Stimulated activated CD8-positive, alpha-beta memory T cell treated with anti-CD3 and anti-CD28 coated beads, Interleukin-4, amount 100 ng/mL, for 24 hours (primary cell): ENCODE measurements around the gene OR5B2.
"Not testable (repeated sequence)": the region's sequence is repeated elsewhere in the genome, so short reads cannot be mapped to it uniquely, and the experiment has no call there.

Source experiments
- DNase-seq: peaks from one replicate; pipeline ENCODE4 v3.0.0-alpha.2; 2020; ENCODE audit warnings: low read depth

OR5B2 gene

DNA sequence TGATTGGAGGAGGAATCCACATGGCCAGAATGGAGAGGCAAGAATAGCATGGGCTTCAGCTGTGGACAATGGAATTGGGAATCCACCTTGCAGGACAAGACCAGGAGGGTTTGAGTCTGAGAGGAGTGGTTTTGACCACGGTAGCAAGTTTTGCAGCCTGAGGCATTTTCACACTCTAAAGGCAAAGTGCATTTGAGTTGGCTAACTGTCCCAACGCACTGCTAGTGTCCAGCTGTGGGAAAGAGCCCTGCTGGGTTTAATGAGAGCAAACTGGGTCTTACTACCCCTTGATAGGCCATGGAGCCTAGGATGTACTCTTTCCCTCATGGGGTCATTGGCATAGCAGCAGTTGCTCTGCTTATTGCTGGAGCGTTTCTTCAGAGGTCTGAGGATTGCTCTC, at the start of gene OR5B2:
TSS of gene OR5B2 (minus strand) at position 101 of the 400 bp plus-strand sequence. CDS start 4,860 bp downstream, outside the sequence.
- DNase-seq = no peak

DNA sequence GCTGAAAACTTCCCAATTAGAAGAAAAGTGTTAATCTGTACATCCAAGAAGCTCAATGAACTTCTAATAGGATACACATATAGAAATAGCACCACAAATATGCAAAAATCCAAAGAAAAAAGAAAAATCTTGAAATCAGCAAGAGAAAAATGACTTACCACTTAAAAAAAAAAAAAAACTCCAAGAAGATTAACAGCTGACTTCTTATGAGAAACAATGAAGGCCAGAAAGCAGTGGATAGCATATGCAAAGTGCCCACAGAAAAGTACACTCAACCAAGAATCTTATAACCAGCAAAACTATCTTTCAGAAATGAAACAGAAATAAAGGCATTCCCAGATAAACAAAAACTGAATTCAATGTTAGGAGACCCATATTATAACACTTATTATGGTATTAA, 44.0 kb upstream of the OR5B2 start:
- no peak for DNase-seq

DNA sequence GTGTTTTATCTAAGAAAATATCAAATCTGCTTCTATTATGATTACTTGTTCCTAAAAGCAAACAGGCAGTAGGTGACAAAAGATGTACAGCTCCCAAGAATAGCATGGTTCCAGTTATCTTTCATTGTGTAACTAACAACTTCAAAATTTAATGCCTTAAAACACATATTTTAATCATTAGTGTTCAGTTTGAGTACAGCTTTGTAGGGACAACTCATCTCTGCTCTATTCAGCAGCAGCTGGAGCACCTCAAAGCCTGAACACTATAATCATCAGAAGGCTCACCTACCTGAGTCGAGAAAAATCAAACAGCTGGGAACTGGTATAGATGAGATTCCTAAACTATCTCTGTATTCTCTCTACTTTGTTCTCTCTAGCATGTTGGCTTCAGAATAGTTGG, 38.4 kb upstream of the OR5B2 start:
- DNase-seq = no peak

DNA sequence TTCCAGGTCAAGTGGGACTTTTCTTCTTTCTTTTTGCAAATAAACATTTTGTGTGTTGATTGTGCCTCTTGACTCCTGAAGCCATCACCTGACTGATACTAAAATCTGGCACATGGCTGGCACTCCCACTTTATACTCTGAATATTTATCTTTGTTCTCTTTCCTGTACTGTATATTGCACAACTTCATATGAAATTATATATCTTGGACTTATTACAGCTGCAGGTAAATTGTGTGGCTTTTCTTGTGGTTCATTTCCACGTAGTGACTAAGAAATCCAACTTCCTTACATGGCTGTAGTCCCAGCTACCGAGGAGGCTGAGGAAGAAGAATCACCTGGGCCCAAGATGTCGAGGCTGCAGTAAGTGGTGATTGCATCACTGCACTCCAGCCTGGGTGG, 37.8 kb upstream of the OR5B2 start:
- DNase-seq = no peak

DNA sequence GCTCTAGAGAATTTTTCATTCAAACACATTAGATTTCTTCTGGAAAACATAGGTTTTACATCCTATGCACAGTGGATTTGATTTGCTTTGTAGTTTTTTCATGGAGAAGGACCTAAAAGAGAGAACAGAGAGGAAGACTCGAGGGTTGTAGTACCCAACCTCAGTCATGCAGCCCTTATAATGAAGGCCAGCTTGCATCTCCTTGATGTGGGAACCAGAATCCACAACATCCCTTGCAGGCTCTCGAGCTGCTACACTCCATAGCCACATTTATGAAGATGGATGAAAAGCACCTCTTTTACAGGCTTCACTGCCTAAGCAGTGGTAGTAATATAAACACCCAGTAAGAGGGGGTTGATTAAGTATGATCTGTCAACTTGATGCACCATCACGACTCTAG, 23.7 kb upstream of the OR5B2 start:
- DNase-seq = no peak

DNA sequence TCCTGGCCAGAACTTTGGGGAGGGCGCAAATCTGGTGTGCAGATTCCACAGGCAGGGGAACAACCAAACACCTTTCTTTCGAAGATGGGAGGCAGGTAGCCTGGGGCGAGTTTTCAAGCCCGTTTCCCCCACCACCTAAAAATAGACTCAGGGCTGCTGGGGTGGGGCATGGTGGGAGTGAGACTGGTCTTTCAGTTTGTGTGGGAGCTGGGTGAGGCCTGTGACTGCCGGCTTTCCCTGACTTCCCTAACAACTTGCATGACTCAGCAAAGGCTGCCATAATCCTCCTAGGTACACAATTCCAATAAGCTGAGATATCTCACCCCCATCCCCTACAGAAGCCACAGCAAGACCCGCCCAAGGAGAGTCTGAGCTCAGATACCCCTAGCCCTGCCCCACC, 18.4 kb upstream of the OR5B2 start:
- DNase-seq = no peak

DNA sequence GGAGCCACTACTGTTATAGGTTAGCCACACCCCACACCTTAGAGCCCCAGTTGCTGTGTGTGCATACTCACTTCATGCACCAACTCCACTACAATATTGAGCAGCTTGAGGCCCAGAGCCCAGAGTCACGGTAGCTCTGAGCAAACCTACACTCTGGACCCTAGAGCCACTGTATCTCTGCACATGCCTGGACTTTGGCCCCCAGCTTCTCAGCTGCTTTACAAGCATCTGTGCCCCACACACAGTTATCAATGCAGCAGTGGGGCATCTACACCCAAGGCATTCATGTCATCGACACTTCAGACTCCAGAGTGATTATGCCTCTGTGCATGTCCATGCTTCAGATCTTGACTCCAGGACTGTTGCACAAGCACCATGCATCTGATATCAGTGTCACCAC, 16.4 kb upstream of the OR5B2 start:
- no peak for DNase-seq

DNA sequence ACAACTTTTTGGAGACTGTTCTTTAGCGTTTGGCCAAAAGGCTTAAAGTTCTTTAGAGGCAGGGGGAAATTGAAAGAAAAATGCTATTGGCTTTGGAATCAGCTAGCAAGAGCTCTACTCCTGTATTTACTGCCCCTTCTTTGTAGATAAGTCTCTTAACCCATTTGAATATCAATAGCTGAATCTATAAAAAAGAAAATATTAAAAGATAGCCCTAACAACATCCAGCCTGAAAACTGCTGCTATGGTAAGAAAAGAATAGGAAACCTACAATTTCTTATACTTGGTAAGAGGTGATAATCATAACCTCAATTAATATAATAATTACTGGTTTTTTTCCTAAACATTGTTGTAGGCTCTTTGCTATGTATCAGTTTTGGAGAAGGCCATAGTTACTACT, 14.2 kb upstream of the OR5B2 start, which contains the start of gene OR5B12:
TSS of gene OR5B12 (minus strand) at position 101 of the 400 bp plus-strand sequence. CDS start 2,085 bp downstream, outside the sequence.
- DNase-seq = no peak

DNA sequence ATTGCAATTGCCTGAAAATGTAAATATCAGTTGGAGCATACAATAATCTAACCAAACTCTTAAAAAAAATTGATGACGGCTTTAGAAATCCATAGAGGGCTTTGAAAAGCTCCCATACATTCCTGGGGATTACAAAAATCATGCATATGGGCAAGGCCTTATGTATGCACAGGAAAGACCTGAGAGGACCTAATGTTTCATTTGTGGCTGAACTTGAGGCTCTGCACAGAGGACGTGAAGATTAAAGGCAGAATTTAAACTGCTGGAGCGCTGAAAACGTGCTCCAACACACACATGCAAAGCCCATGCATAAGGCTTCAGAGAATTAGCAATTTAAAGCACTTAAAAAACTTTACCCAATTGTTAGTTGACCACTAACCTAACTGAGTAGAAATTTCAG, 10.6 kb upstream of the OR5B2 start:
- no peak for DNase-seq

DNA sequence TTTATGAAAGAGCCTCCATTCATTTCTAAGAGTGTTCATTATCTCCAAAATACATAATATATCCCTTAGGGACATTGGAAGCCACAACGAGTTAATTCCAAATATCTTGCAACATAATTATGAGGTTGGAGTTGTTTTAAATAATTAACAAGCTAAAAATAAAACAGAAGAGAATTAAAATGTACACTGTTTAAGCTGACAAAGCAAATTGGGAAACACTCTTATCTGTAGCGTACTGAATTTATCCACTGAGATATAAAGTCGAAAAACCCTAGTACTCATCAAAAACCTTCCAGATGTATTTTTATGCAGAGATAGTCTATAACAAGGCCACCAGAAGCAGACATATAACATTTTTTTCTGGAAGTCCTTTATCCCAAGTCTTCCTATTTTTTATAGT, 6.3 kb upstream of the OR5B2 start:
- no peak for DNase-seq

DNA sequence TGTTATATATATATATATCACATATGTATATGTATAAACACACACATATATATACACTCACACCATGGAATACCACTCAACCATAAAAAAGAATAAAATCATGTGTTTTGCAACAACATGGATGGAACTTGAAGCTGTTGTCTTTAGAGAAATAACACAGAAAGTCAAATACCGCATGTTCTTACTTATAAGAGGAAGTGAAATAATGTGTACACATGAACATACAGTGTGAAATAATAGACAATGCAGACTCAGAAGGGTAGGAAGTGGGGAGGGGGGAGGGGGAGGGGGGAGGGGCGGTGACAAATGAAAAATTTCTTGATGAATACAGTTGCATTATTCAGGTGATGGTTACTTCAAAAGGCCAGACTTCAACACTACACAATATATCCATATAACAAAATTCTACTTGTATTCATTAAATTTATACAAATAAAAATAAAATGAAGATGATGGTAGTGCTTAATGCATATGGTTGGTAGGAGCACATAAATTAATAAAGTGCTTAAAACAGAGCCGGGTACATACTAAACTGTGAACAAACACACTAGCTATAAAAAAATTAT, 5.8 kb upstream of the OR5B2 start:
- DNase-seq = no peak

DNA sequence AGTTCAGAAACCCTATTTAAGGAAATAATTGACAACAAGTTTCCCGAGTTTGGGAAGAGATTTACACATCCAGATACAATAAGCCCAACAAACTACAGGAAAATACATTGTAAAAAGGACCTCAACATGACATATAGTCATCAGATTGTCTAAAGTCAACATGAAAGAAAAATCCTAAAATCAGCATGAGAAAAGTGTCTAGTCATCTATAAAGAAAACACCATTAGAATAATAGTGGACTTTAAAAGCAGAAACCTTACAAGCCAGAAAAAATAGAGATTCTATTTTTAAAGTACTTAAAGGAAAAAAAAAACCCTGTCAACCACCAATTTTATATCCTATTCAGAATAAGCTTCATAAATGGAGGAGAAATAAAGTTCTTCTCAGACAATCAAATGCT, 1.4 kb upstream of the OR5B2 start:
- no peak for DNase-seq

DNA sequence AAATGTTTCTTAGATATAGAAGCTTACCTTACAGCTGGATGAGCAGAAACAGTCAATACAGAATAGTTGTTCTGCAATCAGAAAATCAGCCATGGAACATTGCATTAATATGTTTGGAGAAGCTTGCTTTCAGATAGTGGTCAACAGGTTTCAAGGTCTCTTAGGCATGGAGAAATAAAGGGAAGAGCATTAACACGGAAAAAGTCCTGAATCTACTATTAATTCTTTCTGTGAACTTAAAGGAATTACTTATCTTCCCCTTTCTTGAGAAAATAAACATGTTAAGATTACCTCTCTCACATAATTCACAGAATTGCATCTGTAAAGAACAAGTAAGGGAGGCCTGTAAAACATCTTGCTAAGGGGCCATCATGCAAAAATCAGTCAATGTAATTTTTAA, 21.1 kb downstream of the OR5B2 start, which contains the start of gene OR5B3:
TSS of gene OR5B3 (minus strand) at position 101 of the 400 bp plus-strand sequence. CDS start 3,465 bp downstream, outside the sequence.
- no peak for DNase-seq

DNA sequence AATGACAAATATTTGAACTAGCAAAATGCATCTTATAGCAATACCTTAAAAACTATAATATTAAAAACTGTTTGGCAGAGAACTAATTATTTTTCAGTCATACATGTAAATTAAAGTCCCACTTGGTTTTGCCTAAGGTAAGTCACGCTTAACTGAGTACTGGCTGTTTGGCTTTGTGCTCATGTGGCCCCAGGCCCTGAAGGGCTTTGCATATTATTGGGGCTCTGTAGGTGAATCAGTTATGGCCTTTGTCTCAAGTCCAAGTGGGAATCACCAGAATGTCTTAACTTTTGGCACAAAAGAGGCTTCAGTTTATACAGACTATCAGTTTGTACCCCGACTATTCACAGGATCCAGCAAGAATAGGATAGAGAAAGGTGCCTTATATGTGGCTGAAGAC, 28.3 kb downstream of the OR5B2 start:
- not testable (repeated sequence) for DNase-seq

DNA sequence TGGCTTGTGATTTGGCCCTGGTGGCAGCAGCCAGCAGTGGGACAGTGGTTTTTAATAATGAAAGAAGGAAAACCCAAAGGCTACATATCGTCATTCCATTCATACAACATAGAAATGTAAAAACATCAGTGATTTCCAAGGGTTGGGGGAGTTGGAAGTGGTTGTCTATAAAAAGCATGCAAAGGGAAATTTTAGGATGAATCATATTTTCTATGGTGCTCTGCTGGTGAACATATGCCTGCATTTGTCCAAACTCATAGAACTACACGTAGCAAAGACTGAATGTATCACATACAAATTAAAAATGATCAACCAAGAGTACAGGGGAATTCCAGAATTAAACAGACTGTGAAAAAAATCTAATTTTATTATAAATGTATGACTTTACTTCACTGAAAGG, 32.3 kb downstream of the OR5B2 start:
- no peak for DNase-seq

DNA sequence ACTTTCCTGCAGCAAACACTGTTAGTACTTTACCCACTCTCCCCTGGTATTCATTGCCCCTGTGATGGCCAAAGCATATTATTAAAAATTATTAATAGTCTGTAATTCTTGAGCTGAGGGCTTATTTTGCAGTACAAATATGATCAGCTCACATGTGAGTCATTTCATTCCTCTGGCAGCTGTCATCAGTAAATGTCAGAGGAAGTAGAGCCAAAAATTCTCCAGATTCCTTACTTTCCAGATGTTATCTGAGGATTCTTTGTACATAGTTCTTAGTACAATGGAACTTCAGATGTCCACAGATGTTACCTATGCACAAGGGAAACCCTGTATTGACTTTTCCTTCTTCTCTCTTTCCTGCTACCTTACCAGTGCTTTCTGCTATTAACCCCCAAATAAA, 33.7 kb downstream of the OR5B2 start:
- no peak for DNase-seq

DNA sequence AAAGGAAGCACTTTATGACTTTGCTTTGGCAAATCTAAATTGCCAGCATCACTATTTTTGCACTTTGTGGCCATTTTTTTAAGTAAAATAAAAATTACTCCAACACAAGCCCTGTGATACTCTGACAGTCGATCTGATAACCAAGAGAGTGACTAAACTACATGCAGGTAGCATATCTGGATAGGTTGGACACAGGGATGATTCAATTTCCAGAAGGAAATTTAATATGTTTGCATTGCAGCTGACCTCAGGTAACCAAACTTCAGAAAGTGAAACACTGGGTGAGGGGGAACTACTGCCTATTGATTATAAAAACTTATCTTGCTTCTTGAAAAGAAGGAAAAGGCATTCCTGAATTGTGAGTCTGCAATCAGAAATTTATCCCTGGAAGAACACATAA, 35.2 kb downstream of the OR5B2 start:
- no peak for DNase-seq

DNA sequence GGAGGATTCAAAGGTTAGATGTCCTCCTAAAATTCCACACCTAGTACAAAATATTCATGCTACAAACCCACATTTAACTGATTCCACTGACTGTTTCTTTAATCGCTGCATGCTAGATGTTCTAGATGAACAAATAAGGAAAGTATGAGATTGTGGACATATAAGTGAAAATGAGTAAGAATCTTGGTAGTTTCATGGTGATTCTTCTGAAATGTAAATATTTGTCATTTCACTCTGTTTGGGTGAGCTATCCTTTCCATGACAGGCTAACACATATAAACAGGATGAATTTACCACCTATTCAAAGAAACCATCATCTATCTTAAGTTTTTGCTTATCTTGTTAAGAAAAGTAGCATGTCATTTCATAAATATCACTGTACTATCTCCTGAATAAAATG, 36.0 kb downstream of the OR5B2 start:
- no peak for DNase-seq

DNA sequence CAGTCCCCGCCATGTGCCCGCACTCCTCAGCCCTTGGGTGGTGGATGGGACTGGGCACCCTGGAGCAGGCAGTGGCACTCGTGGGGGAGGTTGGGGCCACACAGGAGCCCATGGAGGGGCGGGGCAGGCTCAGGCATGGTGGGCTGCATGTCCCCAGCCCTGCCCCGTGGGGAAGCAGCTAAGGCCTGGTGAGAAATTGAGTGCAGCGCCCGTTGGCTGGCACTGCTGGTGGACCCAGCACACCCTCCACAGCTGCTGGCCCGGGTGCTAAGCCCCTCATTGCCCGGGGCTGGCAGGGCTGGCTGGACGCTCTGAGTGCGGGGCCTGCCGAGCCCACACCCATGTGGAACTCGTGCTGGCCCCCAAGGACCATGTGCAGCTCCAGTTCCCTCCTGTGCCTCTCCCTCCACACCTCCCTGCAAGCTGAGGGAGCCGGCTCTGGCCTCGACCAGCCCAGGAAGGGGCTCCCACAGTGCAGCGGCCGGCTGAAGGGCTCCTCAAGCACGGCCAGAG, 37.3 kb downstream of the OR5B2 start:
- no peak for DNase-seq
